Mesodermal cell (in vitro differentiated cells): ENCODE measurements around the gene TRAF4.

Source experiments
- H3K27ac ChIP-seq: 2 replicates; pipeline ENCODE4 v1.7.0; 2013; ENCODE audit warnings: mild to moderate bottlenecking, low read depth, low read length, moderate library complexity; ENCODE audit not compliant: severe bottlenecking
- H3K36me3 ChIP-seq: 2 replicates; pipeline ENCODE4 v1.7.1; 2013; ENCODE audit warnings: mild to moderate bottlenecking, low read length, moderate library complexity; ENCODE audit not compliant: control insufficient read depth, insufficient read depth
- H3K4me1 ChIP-seq: one replicate; pipeline ENCODE4 v1.7.1; 2013; ENCODE audit warnings: mild to moderate bottlenecking, low read length; ENCODE audit not compliant: insufficient read depth, control insufficient read depth, poor library complexity, severe bottlenecking
- H3K4me3 ChIP-seq: 2 replicates; pipeline ENCODE4 v1.7.0; 2013; ENCODE audit warnings: low read length, control low read depth, mild to moderate bottlenecking; ENCODE audit not compliant: insufficient read depth, poor library complexity, severe bottlenecking; ENCODE audit errors: extremely low read depth
- H3K9me3 ChIP-seq: 2 replicates; pipeline ENCODE4 v1.7.1; 2013; ENCODE audit warnings: mild to moderate bottlenecking, low read length, moderate library complexity; ENCODE audit not compliant: control insufficient read depth
- WGBS, 2 experiments: methylation state at CpG; one replicate each; pipeline ENCODE4 v1.1.5; 2013; ENCODE audit warnings: missing lambda C conversion rate in 2 of 2; ENCODE audit not compliant: insufficient coverage in 2 of 2; 5-methylcytosine and 5-hydroxymethylcytosine counted together

The TRAF4 gene

DNA sequence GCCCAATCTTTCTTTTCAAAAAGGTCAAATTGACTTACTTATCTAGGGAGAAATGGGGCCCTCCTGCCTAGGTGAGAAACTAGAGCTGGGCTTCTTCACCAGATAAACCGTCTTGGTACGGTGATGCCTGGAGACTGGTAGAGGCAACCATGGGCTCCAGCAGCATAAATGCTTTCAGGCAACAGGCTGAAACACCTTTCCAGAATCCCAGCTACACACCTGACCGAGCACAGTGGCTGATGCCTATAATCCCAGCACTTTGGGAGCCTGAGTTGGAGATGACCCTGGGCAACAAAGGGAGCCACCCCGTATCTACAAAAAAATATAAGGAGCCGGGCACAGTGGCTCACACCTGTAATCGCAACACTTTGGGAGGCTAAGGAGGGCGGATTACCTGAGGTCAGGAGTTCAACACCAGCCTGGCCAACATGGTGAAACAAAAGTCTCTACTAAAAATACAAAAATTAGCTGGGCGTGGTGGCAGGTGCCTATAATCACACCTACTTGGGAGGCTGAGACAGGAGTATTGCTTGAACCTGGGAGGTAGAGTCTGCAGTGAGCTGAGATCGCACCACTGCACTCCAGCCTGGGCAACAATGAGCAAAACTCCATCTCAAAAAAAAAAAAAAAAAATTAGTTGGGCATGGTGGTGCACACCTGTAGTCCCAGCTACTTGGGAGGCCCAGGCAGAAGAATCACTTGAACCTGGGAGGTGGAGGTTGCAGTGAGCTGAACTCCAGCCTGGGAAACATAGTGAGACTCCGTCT lies 8.0 kb downstream of the TRAF4 start:
- WGBS, 2 experiments, result 96 to 97% methylated on average over 8 to 9 of the region's 10 CpGs
- H3K4me1 ChIP-seq, result peaks cover 17% of the 10 kb centered on the region
- peaks cover 72% of the 10 kb centered on the region for H3K36me3 ChIP-seq
- no peak overlapping the region for H3K27ac ChIP-seq
- no peaks in the 10 kb centered on the region for H3K9me3 ChIP-seq
- H3K4me3 ChIP-seq, result no peak overlapping the region

GRCh38 chr17:28755486-28755885 lies 11.7 kb downstream of the TRAF4 start:
- no peaks in the 10 kb centered on the region for H3K9me3 ChIP-seq
- H3K4me3 ChIP-seq, result no peak overlapping the region
- no peak overlapping the region for H3K27ac ChIP-seq
- peaks cover 74% of the 10 kb centered on the region for H3K36me3 ChIP-seq
- peaks cover 10% of the 10 kb centered on the region for H3K4me1 ChIP-seq
- 82 to 92% methylated on average over 3 to 5 of the region's 7 CpGs for WGBS, 2 experiments

DNA sequence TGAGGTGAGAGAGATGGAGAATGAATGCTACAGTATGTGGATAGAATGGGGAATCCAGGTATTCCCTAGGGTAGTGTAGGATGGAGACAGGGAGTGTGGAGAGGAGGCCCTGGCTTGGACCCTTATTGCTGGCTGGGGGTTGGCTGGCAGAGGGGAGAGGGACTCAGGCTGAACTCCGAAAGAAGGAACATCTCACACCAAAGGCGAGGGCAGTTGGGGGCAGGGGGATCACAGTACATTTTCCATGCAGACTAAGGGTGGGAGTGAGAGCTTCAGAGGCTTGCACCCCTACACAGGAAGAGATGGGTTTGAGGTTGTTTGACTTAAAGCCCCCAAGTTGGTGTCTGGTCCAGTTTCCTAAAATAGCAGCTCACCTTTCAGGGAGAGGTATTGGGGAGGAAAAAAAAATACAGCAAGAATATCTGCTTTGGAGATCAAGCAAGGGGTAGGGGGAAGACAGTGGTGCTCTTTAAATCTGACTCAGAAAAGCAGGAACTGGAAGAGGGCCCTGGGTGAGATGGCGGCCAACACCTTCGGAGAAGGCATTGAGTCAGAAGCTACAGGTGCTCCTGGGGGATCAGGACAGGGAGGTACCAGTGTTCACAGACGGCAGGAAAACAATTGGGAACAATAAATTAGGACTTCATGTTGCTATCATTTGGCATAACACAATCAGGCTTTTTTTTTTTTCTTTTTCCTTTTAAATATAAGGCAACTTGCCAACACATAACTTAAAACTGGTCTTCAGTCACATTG lies 12.4 kb downstream of the TRAF4 start:
- Histone ChIP-seq H3K9me3 (no peaks in the 10 kb centered on the region), H3K4me1 (peaks cover 10% of the 10 kb centered on the region), H3K36me3 (peaks cover 67% of the 10 kb centered on the region), H3K27ac (no peak overlapping the region), H3K4me3 (no peak overlapping the region)
- 89 to 93% methylated on average over 2 to 3 of the region's 5 CpGs for WGBS, 2 experiments

DNA sequence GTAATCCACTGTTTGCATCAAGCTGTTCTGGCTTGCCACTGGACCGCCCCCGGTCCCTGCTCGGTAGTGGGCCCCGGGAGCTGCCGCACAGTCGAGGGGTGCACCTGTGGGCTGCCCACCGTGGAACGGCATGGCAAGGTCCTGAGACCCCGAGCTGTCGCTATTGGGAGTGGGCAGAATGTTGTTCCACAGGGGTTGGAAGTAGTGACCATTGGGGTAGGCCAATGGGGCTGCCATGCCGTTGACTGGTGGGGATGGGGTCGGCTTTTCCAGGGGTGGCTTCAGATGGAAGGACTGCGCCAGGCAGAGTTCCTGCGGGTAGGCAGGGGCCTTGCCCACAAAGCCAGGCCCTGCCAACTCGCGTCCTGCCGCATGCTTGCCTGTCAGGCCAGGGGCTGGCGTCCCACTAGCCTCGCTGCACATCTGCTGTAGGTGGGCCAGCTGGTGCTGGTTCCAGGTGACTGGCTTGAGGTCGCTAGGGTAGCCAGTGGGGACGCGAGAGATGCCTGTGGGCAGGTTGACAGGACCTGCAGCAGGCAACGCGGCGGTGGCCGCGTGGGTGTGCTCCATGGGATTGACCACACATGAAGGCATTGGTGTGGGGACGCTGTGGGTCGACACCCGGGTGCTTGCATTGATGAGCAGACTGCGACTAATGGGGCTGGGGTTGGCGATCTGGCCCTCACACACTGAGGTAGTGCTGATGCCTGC lies 14.8 kb downstream of the TRAF4 start:
- WGBS, 2 experiments, result 95 to 97% methylated on average over 32 of the region's 32 CpGs
- peaks cover 70% of the 10 kb centered on the region for H3K36me3 ChIP-seq
- no peaks in the 10 kb centered on the region for H3K9me3 ChIP-seq

GRCh38 chr17:28759256-28759865 lies 15.6 kb downstream of the TRAF4 start:
- Histone ChIP-seq H3K27ac (no peak overlapping the region), H3K4me3 (no peak overlapping the region), H3K4me1 (peaks cover 10% of the 10 kb centered on the region), H3K9me3 (no peaks in the 10 kb centered on the region), H3K36me3 (peaks cover 64% of the 10 kb centered on the region)
- WGBS, 2 experiments, result 92 to 96% methylated on average over 18 of the region's 18 CpGs

More for the DNA sequence above, 14.8 kb downstream of the TRAF4 start:
- Histone ChIP-seq H3K4me1 (peaks cover 10% of the 10 kb centered on the region), H3K27ac (no peak overlapping the region), H3K4me3 (no peak overlapping the region)

- Histone ChIP-seq H3K4me1 (peaks cover 2% of the 10 kb centered on the region), H3K27ac (peak overlapping the region; percentile 39), H3K9me3 (no peaks in the 10 kb centered on the region), H3K36me3 (peaks cover 70% of the 10 kb centered on the region), H3K4me3 (no peak overlapping the region)
- 25 to 45% methylated on average over 2 to 6 of the region's 9 CpGs for WGBS, 2 experiments
Measured at GRCh38 chr17:28760601-28761562, 17.1 kb downstream of the TRAF4 start.

- no peak overlapping the region for H3K4me3 ChIP-seq
- H3K9me3 ChIP-seq, result no peaks in the 10 kb centered on the region
- no peak overlapping the region for H3K27ac ChIP-seq
- no CpG with 5 or more reads among the region's 1 CpG for WGBS, 2 experiments
- H3K4me1 ChIP-seq, result no peaks in the 10 kb centered on the region
- H3K36me3 ChIP-seq, result peaks cover 68% of the 10 kb centered on the region
Measured at GRCh38 chr17:28763137-28763799, 19.5 kb downstream of the TRAF4 start.

DNA sequence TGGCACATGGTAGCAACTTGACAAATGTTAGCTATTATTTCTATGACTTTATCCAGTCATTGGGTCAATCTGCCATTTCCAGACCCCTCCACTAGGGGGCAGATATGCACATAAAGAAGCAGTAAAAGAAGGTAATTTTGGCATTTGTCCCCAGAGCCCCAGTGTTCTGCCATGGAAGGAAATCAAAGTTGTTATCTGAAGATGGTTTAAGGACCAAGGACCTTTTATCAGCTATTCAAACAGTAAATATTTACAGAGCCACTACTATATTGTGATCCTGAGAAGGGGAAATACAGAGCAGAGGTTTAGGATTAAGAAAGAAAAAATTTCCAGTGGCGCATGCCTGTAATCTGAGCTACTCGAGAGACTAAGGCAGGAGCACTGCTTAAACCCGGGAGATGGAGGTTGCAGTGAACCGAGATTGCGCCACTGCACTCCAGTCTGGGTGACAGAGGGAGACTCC lies 20.0 kb downstream of the TRAF4 start:
- whole genome bisulfite sequencing, 2 experiments, result 100% methylated on average over 2 to 3 of the region's 5 CpGs
- no peaks in the 10 kb centered on the region for H3K9me3 ChIP-seq
- H3K4me1 ChIP-seq, result no peaks in the 10 kb centered on the region
- H3K27ac ChIP-seq, result no peak overlapping the region
- peaks cover 62% of the 10 kb centered on the region for H3K36me3 ChIP-seq
- no peak overlapping the region for H3K4me3 ChIP-seq

DNA sequence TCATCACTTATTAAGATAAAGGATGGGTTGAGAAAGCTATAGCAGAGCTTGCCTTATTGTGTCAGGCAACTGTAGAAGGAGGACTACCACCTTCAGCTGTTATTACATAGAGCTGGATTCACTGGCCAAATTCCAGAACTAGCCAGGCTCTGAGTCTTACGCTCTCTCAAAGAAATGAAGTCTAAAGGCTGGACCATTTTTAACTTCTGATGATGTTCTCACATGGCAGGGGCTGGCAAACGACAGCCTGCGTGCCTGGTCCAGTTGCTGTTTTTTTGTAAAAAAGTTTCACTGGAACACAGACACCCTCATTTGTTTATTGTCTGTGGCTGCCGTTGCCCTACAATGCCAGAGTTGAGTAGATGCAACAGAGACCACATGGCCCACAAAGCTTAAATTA lies 21.2 kb downstream of the TRAF4 start:
- Histone ChIP-seq H3K4me1 (no peaks in the 10 kb centered on the region), H3K4me3 (no peak overlapping the region), H3K9me3 (no peaks in the 10 kb centered on the region), H3K27ac (no peak overlapping the region), H3K36me3 (peaks cover 50% of the 10 kb centered on the region)
- 95 to 97% methylated on average over 3 of the region's 4 CpGs for WGBS, 2 experiments
